Measurements from ENCODE around the gene MAP2.

DNA sequence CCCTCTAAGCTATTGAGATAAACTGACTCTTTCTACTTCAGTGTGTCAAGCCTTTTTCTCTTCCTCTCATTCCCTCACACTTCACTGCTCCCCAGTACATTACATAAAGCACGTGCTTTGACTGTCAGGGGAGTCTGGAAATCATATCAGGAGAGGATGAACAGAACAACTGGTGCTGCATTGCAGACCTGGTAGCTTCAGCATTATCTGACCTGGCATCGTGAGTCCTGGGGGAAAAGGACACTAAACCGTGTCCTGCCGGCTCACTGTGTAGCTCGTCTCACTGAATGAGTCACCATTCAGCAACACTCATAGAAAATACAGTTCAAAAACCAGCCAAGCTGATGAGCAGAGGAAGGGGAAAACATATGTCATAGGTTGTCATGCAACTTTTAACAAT, 239.3 kb downstream of the MAP2 start:
- no peak for TF ChIP-seq CTCF (conservative IDR thresholded peaks at IDR 0.05 in 1 of 2, IDR thresholded peaks at IDR 0.05 in 1 of 2; ENCODE audit: extremely low read depth in 1 of 2, insufficient read depth in 1 of 2, low read depth in 1 of 2, low read length in 2 of 2)
- no peak for TF ChIP-seq EZH2 (IDR thresholded peaks at IDR 0.05; ENCODE audit: borderline replicate concordance, low read length)
